Stimulated activated CD8-positive, alpha-beta memory T cell treated with anti-CD3 and anti-CD28 coated beads, Interleukin-12 subunit alpha, Interleukin-12 subunit beta, amount 100 ng/mL, for 24 hours (primary cell): Measurements from ENCODE around the gene RAVER2.

Experiments
- DNase-seq: peaks from one replicate; pipeline ENCODE4 v3.0.0-alpha.2; 2020; ENCODE audit errors: extremely low read depth

RAVER2 gene

DNA sequence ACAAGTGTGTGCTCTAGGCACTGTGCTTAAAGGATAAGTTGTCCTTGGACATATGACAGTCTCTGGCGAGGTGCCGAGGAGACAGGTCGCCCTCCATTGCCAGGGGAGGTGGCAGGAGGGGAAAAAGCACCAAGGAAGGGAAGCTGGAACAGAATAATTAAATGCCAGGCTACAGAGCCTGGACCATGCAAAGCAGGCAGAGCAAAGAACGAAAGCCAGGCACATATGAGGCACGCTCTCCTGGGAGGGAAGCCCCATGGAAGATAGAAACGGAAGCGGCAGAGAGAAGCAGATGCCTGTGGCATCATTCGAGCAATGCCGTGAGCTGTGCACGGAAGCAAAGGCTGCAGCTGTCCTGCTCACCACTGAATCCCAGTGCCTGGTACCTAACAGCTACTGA lies 130.2 kb downstream of the RAVER2 start:
- no peak for DNase-seq

DNA sequence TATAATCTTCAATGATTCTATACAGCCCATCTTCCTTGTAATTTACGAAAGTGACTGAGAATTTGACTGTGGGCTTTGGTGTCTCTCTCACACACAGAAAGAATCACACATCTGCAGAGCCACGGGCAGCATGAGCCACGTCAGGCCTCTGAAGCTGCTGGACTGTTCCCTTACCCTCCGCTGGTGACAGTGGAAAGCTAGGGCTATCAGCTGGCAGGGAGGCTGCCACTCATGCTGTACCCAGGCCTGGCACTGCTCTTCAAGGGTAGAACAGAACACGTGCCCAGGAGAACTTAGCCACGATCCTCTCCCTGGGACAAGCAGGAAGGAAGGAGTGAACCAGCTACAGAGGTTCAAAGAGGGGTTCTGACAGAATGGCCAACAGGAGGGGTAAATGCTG lies 130.7 kb downstream of the RAVER2 start:
- no peak for DNase-seq

DNA sequence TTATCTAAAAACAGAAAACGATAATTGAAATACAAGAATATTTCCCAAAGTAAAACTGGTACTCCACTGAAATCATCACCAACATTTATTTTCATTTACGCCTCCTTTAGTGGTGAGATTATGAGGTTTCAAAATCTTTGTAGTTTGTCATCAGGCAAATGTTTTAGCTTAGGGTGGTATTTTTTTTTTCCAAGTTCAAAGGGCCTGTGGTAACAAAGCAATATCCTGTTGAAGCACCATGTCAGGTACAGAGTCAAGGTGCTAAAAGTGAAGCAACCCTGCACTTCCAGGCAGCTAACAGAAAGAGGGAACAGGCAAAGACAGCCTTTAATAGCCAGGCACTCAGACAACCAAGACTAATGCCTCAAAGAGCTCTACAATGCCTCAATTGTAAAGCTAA lies 132.3 kb downstream of the RAVER2 start:
- no peak for DNase-seq

DNA sequence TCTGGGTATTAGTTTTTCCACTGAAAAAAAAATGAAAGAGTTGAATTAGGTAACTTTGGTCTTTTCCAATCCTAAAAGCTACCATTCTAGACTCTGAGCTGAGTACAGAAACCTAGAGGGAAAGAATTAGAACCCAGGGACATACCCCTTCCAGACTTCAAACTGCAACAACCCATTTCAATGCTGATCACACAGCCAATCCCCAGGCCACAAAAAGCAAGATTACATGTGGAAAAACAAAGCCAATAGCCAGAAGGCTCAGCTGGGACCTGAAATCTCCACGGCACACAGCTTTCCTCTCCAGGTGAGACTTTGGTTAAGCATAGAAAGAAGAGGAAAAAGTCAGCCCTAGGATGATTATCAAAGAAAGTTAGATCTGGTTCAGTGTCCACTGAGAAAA lies 132.7 kb downstream of the RAVER2 start:
- DNase-seq = no peak

DNA sequence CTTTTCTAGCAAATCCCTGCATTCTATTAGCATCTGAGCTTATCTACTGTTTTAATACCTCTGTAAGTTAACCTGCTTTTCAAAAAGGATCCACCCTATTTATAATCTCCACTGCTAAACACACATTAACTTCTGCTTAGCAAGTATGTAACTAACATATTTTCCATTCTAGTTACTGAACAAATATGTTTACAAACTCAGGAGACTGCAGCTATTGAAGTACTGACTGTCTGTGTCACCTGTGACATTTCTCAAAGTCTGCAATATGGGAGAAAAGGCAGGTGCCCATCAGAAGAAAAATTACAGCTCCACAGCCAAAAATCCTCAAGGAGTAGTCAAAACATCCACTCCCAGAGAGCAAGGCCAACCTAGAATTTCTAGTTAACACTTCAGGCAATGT lies 133.2 kb downstream of the RAVER2 start:
- DNase-seq = no peak

DNA sequence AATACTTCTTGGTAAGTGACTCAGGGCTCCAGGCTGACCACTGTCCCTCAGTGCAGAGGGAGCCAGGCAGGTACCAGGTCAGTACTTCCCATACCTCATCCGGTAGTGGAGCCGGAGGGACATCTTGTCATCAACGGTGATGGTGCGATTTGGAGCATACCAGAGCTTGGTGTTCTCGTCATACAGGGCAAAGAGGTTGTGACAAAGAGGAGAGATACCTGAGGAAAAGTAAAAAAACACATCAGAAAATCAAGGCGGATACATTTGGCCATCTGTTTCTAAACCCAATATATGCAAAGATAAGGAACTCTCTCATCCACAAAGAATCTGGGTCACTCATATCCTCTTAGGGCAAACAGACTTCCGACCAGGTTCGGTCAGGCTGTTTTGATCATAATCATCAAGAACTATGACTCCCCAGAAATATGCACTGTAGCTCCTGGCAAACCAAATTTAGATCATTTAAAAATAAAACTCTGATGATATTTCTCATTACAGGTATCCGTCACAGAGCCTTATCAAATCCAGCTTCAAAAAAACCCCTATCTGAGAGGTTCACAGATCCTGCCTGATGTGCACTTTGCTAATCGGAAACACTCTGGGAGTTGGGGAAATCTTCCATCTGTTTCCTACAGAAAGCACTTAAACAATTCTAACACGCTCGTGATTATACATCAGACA lies 134.2 kb downstream of the RAVER2 start:
- no peak for DNase-seq

DNA sequence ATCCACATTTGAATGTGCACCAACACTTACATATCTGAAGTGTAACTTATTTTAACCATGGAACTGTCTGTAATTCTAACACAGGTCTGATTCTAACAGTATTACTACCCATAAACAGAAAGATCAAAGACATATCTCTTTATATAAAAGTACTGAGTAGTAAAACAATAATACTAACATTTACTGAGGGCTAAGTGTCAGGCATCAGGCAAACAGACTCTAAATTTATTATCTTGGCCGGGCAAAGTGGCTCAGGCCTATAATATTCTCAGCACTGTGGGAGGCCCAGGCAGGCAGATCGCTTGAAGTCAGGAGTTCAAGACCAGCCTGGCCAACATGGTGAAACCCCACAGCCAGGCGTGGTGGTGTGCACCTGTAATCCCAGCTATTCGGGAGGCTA lies 135.6 kb downstream of the RAVER2 start:
- DNase-seq = no peak

DNA sequence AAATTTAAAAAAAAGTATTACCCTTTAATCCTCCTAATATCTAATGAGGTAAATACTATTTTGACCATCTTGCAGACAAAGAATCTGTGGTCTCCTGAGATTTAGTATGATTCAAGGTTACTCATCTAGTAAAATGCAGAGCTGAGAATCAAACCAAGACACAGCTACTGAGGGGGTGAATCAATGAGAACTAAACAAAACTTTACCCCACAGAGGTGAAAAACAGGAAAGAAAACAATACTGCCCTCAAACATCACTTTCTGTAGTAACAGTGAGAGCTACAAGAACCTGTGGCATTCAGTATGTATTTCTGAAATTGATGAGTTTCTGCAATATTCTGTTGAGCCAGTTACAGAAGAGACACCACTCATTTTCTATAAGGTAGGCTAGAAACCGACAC lies 136.4 kb downstream of the RAVER2 start:
- no peak for DNase-seq
